Subcutaneous abdominal adipose tissue (tissue), 5 donors: ENCODE results near the gene CDYL.
"Not testable (repeated sequence)": the region's sequence is repeated elsewhere in the genome, so short reads cannot be mapped to it uniquely, and the experiment has no call there.

Experiments used
- H3K27ac ChIP-seq: one replicate; pipeline ENCODE4 v1.7.0; 2013; ENCODE audit warnings: low read depth, mild to moderate bottlenecking, inconsistent platforms, low read length, moderate library complexity
- H3K27me3 ChIP-seq, 5 donors: one replicate each; pipeline ENCODE4 v1.7.0; 2013; ENCODE audit warnings: low read length in 5 of 5, inconsistent platforms in 1 of 5; ENCODE audit not compliant: control insufficient read depth in 5 of 5, insufficient read depth in 4 of 5
- H3K36me3 ChIP-seq, 5 donors: one replicate each; pipeline ENCODE4 v1.7.0; 2013; ENCODE audit warnings: low read length in 5 of 5; ENCODE audit not compliant: control insufficient read depth in 5 of 5, insufficient read depth in 5 of 5
- H3K4me1 ChIP-seq, 5 donors: one replicate each; pipeline ENCODE4 v1.7.0; 2013; ENCODE audit warnings: low read length in 5 of 5, mild to moderate bottlenecking in 3 of 5, moderate library complexity in 1 of 5; ENCODE audit not compliant: control insufficient read depth in 5 of 5, insufficient read depth in 5 of 5
- H3K4me3 ChIP-seq, 5 donors: one replicate each; pipeline ENCODE4 v1.7.0; 2013; ENCODE audit warnings: low read length in 5 of 5, low read depth in 1 of 5
- H3K9ac ChIP-seq, 5 donors: one replicate each; pipeline ENCODE4 v1.7.0; 2013; ENCODE audit warnings: low read length in 5 of 5, mild to moderate bottlenecking in 4 of 5, moderate library complexity in 3 of 5
- H3K9me3 ChIP-seq, 5 donors: one replicate each; pipeline ENCODE4 v1.7.0; 2013; ENCODE audit warnings: low read length in 5 of 5; ENCODE audit not compliant: control insufficient read depth in 5 of 5
- donor health status: healthy.
- donor health status: healthy.
- donor health status: healthy.
- donor health status: healthy.
- donor health status: healthy.

Gene CDYL

DNA sequence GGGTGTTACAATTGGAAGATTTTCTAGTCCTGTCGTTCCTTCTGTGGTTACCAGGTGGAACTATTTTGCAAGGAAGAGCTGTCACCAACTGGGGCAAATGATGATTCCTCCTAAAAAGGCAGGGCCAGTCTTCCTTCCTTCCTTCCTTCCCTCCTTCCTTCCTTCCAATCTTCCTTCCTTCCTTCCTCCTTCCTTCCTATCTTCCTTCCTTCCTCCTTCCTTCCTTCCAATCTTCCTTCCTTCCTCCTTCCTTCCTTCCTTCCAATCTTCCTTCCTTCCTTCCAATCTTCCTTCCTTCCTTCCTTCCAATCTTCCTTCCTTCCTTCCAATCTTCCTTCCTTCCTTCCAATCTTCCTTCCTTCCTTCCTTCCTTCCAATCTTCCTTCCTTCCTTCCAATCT, 76.0 kb downstream of the CDYL start:
- H3K27me3 ChIP-seq, H3K9me3 ChIP-seq, H3K4me3 ChIP-seq, H3K36me3 ChIP-seq, H3K9ac ChIP-seq, H3K4me1 ChIP-seq, H3K27ac ChIP-seq: not testable (repeated sequence)

DNA sequence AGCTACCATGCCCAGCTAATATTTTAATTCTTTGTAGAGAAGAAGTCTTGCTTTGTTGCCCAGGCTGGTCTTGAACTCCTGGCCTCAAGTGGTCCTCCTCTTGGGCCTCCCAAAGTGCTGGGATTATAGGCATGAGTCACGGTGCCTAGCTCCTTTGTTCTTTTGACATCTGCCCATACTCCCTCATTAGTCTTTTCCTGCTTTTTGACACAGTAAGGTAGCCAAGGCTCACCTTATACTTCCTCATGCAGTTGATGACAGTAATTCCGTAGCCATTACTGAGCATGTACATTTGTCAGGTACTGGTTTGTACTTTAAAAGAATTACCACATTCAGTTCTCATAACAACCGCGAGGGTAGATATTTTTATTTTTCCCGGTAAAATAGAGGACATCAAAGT, 76.7 kb downstream of the CDYL start:
- peaks cover 0 to 4% (median 0%) of the 10 kb centered on the region in 5 donors for H3K4me1 ChIP-seq

DNA sequence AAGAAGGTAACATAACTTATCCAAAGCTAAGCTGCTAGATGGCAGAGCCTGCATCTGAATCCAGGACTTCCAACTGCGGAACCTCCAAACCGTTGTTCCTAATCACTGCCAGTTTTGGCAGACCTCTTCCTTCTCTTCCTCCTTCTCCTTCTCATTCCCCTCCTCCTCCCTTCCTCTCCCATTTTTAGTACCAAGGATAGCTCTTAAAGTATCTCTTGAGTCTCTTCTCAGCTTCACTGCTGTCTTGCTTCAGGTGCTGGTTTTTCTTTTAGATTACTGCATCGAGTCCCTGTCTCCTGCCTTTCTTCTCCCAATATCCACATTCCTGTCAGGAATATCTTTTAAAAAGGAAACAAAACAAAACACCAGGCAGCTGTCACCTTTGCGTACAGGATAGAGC, 77.1 kb downstream of the CDYL start:
- H3K4me1 ChIP-seq: peaks cover 0 to 7% (median 2%) of the 10 kb centered on the region in 5 donors
- H3K36me3 ChIP-seq: no peaks in the 10 kb centered on the region
- H3K27ac ChIP-seq: no peak overlapping the region
- H3K9me3 ChIP-seq: peaks cover 0 to 4% (median 0%) of the 10 kb centered on the region in 5 donors
- H3K9ac ChIP-seq: no peak overlapping the region
- H3K27me3 ChIP-seq: no peaks in the 10 kb centered on the region
- H3K4me3 ChIP-seq: no peak overlapping the region

More for the DNA sequence above, 76.7 kb downstream of the CDYL start:
- Histone ChIP-seq H3K36me3 (no peaks in the 10 kb centered on the region), H3K27ac (no peak overlapping the region), H3K4me3 (no peak overlapping the region), H3K9me3 (peaks cover 0 to 4% (median 0%) of the 10 kb centered on the region in 5 donors), H3K9ac (no peak overlapping the region), H3K27me3 (no peaks in the 10 kb centered on the region)

DNA sequence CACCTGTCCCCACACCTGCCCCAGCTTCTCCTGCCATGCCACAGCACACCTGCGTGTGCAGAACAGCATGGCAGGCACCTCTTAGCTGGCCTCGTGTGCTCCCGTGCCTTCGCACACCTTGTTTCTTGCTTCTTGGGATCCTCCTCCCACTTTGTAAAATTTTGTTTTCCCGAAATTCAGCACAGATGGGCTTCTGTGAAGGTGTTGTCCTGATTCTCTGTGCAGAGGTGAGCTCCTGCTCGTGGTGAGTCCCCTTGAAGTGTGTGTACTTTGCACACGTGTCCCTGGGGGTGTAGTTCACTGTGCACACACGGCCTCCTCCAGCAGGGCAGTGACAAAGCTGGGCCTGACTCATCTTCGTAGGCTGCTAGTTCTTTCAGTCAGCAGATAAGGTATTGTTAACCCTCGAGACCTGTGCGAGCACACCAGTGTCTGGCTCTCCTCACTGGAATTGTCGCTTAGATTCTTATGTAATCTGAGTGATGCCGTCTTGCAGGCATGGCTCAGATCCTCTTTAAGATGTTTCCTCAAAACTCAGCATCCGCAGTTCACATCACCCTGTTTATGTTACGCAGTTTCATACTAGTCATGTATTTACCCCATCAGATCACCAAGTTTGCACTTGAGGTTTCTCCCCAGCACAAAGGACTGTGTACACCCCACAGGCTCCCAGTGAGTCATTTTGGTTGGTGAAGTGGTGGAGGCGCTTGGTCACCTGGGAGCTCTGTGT, 77.7 kb downstream of the CDYL start:
- Histone ChIP-seq H3K4me1 (peaks cover 0 to 12% (median 7%) of the 10 kb centered on the region in 5 donors), H3K27ac (no peak overlapping the region), H3K9ac (no peak overlapping the region), H3K27me3 (no peaks in the 10 kb centered on the region), H3K9me3 (peaks cover 0 to 4% (median 0%) of the 10 kb centered on the region in 5 donors), H3K4me3 (no peak overlapping the region), H3K36me3 (no peaks in the 10 kb centered on the region)

DNA sequence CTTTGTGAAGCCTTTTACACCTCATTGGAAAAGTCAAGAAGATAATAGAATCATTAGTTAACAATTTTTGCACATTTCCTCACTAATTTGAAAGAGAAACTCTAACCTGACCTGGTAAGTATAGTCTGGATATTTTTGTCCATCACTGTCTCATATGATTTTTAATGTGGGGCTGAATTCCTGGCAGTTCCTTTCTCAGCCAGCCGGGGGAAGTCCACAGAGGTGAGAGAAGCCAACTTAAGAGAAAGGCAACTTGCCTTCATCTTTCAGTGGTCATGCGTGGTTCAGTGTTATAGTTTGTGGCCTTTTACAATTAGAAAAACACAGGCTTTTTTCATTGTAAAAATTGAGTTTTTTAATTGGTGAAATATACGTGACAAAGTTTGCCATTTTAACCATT, 80.6 kb downstream of the CDYL start:
- Histone ChIP-seq H3K27me3 (no peaks in the 10 kb centered on the region), H3K9me3 (peaks cover 0 to 4% (median 0%) of the 10 kb centered on the region in 5 donors), H3K4me3 (no peak overlapping the region), H3K36me3 (no peaks in the 10 kb centered on the region), H3K4me1 (peaks cover 0 to 15% (median 7%) of the 10 kb centered on the region in 5 donors), H3K9ac (no peak overlapping the region), H3K27ac (no peak overlapping the region)

DNA sequence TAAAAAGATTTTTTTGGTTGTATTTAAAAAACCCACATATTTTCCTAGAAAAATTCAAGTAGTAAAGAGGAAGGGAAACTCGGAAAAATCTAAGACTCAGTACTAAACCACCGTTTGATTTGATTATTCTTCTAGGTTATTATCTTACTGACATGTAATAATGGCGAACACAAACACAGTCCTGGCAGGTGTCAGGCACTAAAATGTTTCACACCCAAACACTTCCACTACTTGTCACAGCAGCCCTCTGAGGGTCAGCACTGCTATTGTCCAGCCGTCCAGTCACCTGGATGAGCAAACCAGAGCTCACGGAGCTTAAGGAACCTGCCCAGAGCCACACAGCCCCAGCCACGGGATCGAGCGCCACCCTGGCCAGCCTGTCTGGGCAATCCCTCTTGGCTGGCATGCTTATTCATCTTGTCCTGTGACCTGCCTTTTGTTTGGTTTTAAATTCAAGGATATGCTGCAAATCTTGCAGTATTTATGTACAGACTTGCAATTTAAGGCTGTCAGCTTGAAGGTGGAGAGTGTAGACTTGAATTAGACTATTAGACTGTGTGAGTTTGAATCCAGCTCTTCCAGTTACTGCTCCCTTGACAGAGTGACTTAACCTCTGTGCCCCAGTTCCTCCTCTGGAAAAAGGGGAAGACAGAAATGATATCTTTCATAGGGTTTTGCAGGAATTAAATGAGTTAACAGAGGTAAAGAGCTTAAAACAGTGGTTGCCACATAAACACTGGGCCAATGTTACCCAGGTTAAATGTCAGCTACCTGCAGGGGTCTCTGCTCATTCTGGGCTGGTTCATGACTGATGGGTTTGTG, 82.2 kb downstream of the CDYL start:
- Histone ChIP-seq H3K4me3 (no peak overlapping the region), H3K27ac (no peak overlapping the region), H3K4me1 (peaks cover 0 to 15% (median 7%) of the 10 kb centered on the region in 5 donors)

DNA sequence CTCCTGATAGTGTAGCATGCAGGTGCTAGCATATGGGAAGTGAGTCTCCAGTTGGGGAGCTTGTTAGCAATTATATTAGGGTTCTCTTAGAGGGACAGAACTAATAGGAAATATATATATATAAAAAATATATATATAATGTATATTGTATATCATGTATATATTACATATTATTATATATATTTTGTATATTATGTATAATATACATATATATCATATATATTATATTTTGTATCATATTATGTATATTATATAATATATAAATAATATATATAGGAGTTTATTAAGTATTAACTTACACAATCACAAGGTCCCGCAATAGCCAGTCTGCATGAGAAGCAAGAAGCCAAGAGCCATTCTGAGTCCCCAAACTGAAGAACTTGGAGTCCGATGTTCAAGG, 84.2 kb downstream of the CDYL start:
- Histone ChIP-seq H3K27me3 (no peaks in the 10 kb centered on the region), H3K9me3 (peaks cover 0 to 8% (median 0%) of the 10 kb centered on the region in 5 donors), H3K4me1 (peaks cover 0 to 15% (median 7%) of the 10 kb centered on the region in 5 donors), H3K4me3 (no peak overlapping the region), H3K9ac (no peak overlapping the region), H3K36me3 (peaks cover 0 to 2% (median 0%) of the 10 kb centered on the region in 5 donors), H3K27ac (no peak overlapping the region)

More for the DNA sequence above, 82.2 kb downstream of the CDYL start:
- no peaks in the 10 kb centered on the region for H3K36me3 ChIP-seq
- no peaks in the 10 kb centered on the region for H3K27me3 ChIP-seq
- no peak overlapping the region for H3K9ac ChIP-seq
- no peaks in the 10 kb centered on the region for H3K9me3 ChIP-seq

DNA sequence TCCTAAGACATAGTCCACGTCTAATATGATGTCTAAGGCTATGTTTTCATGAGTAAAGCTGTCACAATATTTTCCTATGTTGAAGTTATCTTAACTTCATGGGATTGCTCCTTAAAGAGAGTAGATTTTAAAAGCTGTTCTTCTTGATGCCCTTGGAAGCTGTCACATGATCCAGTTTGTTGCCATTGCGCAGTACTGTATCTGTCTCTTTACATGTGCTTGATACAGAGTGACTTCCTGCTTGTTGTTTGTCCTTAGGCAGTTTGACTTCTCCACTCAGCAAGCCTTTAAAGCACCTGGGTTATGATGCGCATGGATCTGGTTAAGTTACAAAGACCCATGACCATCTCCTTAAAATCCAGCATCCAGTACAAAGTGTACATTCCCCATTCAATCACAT, 85.4 kb downstream of the CDYL start:
- Histone ChIP-seq H3K36me3 (peaks cover 0 to 2% (median 0%) of the 10 kb centered on the region in 5 donors), H3K9me3 (peaks cover 0 to 11% (median 0%) of the 10 kb centered on the region in 5 donors), H3K4me3 (no peak overlapping the region), H3K27ac (no peak overlapping the region), H3K9ac (no peak overlapping the region), H3K4me1 (peaks cover 0 to 15% (median 7%) of the 10 kb centered on the region in 5 donors), H3K27me3 (no peaks in the 10 kb centered on the region)

DNA sequence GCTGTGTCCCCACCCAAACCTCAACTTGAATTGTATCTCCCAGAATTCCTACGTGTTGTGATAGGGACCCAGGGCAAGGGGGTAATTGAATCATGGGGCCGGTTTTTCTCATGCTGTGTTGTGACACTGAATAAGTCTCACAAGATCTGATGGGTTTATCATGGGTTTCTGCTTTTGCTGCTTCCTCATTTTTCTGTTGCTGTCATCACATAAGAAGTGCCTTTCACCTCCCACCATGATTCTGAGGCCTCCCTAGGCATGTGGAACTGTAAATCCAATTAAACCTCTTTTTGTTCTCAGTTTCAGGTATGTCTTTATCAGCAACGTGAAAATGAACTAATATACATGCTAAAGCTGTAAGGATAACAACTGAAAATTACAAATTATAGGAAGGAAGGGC, 88.3 kb downstream of the CDYL start:
- Histone ChIP-seq H3K9ac (no peak overlapping the region), H3K4me1 (no peaks in the 10 kb centered on the region), H3K4me3 (no peak overlapping the region), H3K27me3 (no peaks in the 10 kb centered on the region), H3K27ac (no peak overlapping the region), H3K36me3 (peaks cover 0 to 2% (median 0%) of the 10 kb centered on the region in 5 donors), H3K9me3 (peaks cover 0 to 20% (median 4%) of the 10 kb centered on the region in 5 donors)

DNA sequence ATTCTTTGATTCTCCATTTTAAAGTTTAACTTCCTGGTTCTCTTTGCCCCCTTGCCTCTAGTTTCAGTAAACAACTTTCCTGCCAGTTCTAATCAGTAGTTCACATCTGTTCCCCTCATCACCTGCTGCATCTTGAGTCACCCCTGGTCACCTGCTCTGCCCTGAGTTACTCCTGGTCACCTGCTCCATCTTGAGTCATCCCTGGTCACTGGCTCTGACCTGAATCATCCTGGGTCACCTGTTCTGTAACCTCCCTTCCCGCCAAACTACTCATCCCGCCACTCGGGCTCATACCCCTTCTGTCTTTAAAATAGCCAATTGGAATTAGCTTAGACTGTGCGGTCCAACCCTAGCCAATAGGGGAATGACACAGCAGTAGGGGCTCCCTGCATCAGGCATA, 88.8 kb downstream of the CDYL start:
- H3K4me1 ChIP-seq, H3K27ac ChIP-seq, H3K4me3 ChIP-seq, H3K36me3 ChIP-seq, H3K27me3 ChIP-seq, H3K9ac ChIP-seq: not testable (repeated sequence)
- H3K9me3 ChIP-seq: peaks cover 0 to 20% (median 4%) of the 10 kb centered on the region in 5 donors
